HepG2 (cell line): ENCODE data around the gene KIF6.

Experiments
- BHLHE40 ChIP-seq: IDR thresholded peaks from 2 replicates; pipeline ENCODE4 v1.6.1; 2011; ENCODE audit warnings: low read length, improper control_type of control experiment
- CREB1 ChIP-seq, 2 experiments: fragments of 450-650 bp in 1 of 2; IDR thresholded peaks; 2 replicates each; pipeline ENCODE4 v1.6.1; 2016 to 2017; ENCODE audit warnings: control low read depth in 1 of 2, mild to moderate bottlenecking in 1 of 2, missing compliant biosample characterization in 1 of 2, missing genetic modification characterization in 1 of 2
- DNMT1 ChIP-seq: sonication (generic); formaldehyde crosslinking; IDR thresholded peaks from 2 replicates; pipeline ENCODE4 v1.5.1; 2020; ENCODE audit warnings: mild to moderate bottlenecking, missing genetic modification reagents
- EED ChIP-seq: sonication (generic); formaldehyde crosslinking; IDR thresholded peaks from 2 replicates; pipeline ENCODE4 v1.5.0; 2020; ENCODE audit warnings: mild to moderate bottlenecking, missing genetic modification reagents
- GTF2F1 ChIP-seq: fragments of 150-350 bp; IDR thresholded peaks from 2 replicates; pipeline ENCODE4 v1.6.1; 2014; ENCODE audit warnings: low read length
- NONO ChIP-seq, 2 experiments: fragments of 450-650 bp in 1 of 2; sonication (generic) in 1 of 2; formaldehyde crosslinking in 1 of 2; IDR thresholded peaks in 1 of 2; conservative IDR thresholded peaks in 1 of 2; 2 replicates each; pipeline versions ENCODE4 v1.6.1 to v1.8.0; 2017 to 2022; ENCODE audit warnings: mild to moderate bottlenecking in 1 of 2, missing genetic modification reagents in 1 of 2, moderate library complexity in 1 of 2
- POLR2AphosphoS5 ChIP-seq: IDR thresholded peaks from 2 replicates; pipeline ENCODE4 v1.6.1; 2012; ENCODE audit warnings: low read depth, low read length
- SMC3 ChIP-seq: IDR thresholded peaks from 2 replicates; pipeline ENCODE4 v1.6.1; 2011; ENCODE audit warnings: low read length, improper control_type of control experiment
- ZBTB21 ChIP-seq: sonication (generic); formaldehyde crosslinking; IDR thresholded peaks from 2 replicates; pipeline ENCODE4 v1.4.0; 2020; ENCODE audit warnings: missing genetic modification reagents
- ZNF24 ChIP-seq: fragments of 450-650 bp; IDR thresholded peaks from 2 replicates; pipeline ENCODE4 v1.6.1; 2017; ENCODE audit warnings: antibody characterized with exemption, mild to moderate bottlenecking
- ZNF263 ChIP-seq: sonication (generic); formaldehyde crosslinking; IDR thresholded peaks from 2 replicates; pipeline ENCODE4 v1.4.0; 2020; ENCODE audit warnings: missing genetic modification reagents
- TF ChIP-seq, protein P1 (sequence below): sonication (generic); formaldehyde crosslinking; IDR thresholded peaks from 2 replicates; pipeline ENCODE4 v1.5.0; 2020; ENCODE audit warnings: mild to moderate bottlenecking, missing genetic modification reagents, moderate library complexity
- TF ChIP-seq, protein P2 (sequence below): sonication (generic); formaldehyde crosslinking; IDR thresholded peaks from 2 replicates; pipeline ENCODE4 v1.4.0; 2020; ENCODE audit warnings: missing genetic modification reagents

DNA sequence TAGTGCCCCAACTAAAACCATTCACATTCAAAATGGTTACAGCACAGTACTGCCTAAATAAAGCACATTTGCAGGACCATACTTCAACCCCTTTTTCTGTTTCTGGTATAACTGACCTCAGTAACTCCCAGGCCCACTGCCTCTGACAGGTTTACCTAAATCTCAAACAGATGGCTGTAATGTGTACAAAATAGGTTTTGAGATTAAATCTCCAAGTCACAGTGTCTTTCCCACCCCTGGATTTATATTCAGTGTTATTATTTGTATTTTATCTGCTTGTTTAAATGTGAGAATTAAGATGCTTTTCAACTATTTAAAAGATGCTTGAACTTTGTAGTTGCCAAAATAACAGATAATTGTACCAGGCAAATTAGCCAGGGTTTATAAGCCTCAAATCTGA is 4.7 kb upstream of the KIF6 start:
- TF ChIP-seq POLR2AphosphoS5 (no peak), DNMT1 (no peak), CREB1 (IDR thresholded peaks at IDR 0.05) (no peak), CREB1 (CRISPR knock-in tag; IDR thresholded peaks at IDR 0.05) (no peak), BHLHE40 (no peak), NONO (IDR thresholded peaks at IDR 0.05) (no peak), NONO (CRISPR knock-in tag; conservative IDR thresholded peaks at IDR 0.05) (no peak), EED (CRISPR knock-in tag) (no peak), GTF2F1 (no peak), ZNF24 (no peak), ZNF263 (CRISPR knock-in tag) (no peak), SMC3 (no peak), ZBTB21 (CRISPR knock-in tag) (no peak)
- TF ChIP-seq, protein P1, sequence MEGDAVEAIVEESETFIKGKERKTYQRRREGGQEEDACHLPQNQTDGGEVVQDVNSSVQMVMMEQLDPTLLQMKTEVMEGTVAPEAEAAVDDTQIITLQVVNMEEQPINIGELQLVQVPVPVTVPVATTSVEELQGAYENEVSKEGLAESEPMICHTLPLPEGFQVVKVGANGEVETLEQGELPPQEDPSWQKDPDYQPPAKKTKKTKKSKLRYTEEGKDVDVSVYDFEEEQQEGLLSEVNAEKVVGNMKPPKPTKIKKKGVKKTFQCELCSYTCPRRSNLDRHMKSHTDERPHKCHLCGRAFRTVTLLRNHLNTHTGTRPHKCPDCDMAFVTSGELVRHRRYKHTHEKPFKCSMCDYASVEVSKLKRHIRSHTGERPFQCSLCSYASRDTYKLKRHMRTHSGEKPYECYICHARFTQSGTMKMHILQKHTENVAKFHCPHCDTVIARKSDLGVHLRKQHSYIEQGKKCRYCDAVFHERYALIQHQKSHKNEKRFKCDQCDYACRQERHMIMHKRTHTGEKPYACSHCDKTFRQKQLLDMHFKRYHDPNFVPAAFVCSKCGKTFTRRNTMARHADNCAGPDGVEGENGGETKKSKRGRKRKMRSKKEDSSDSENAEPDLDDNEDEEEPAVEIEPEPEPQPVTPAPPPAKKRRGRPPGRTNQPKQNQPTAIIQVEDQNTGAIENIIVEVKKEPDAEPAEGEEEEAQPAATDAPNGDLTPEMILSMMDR (CRISPR knock-in tag) = no peak
- TF ChIP-seq, protein P2, sequence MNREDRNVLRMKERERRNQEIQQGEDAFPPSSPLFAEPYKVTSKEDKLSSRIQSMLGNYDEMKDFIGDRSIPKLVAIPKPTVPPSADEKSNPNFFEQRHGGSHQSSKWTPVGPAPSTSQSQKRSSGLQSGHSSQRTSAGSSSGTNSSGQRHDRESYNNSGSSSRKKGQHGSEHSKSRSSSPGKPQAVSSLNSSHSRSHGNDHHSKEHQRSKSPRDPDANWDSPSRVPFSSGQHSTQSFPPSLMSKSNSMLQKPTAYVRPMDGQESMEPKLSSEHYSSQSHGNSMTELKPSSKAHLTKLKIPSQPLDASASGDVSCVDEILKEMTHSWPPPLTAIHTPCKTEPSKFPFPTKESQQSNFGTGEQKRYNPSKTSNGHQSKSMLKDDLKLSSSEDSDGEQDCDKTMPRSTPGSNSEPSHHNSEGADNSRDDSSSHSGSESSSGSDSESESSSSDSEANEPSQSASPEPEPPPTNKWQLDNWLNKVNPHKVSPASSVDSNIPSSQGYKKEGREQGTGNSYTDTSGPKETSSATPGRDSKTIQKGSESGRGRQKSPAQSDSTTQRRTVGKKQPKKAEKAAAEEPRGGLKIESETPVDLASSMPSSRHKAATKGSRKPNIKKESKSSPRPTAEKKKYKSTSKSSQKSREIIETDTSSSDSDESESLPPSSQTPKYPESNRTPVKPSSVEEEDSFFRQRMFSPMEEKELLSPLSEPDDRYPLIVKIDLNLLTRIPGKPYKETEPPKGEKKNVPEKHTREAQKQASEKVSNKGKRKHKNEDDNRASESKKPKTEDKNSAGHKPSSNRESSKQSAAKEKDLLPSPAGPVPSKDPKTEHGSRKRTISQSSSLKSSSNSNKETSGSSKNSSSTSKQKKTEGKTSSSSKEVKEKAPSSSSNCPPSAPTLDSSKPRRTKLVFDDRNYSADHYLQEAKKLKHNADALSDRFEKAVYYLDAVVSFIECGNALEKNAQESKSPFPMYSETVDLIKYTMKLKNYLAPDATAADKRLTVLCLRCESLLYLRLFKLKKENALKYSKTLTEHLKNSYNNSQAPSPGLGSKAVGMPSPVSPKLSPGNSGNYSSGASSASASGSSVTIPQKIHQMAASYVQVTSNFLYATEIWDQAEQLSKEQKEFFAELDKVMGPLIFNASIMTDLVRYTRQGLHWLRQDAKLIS (CRISPR knock-in tag) = no peak
